ENCODE results near the gene SZT2. TPM values are rescaled to one million over a fixed set of nuclear protein-coding genes. Genes with fewer than 3 reads are reported as not detected.

The SZT2 gene
- total RNA-seq (2014; rRNA removed; shearing (Covaris generic)): 12.2 and 19.0 TPM in 2 replicates

- peaks cover 27% of the 10 kb centered on the region for H3K36me3 ChIP-seq (replicated peaks; ENCODE audit: control insufficient read depth, insufficient read depth, low read length)
- H3K27me3 ChIP-seq (ENCODE audit: control insufficient read depth, insufficient read depth, low read length): no peaks in the 10 kb centered on the region
- H3K4me3 ChIP-seq (ENCODE audit: insufficient read depth, low read depth, low read length): peak within 1 kb of the TSS; percentile 81
- DNase-seq: peak; percentile 98
Measured at GRCh38 chr1:43389326-43390313, at the start of gene SZT2, which contains the start of gene MED8. TSS of gene SZT2 (plus strand) at chr1:43389899. CDS start at chr1:43389969, 70 bp downstream. TSS of gene MED8 (minus strand) at chr1:43389800. CDS start at chr1:43389764, 36 bp downstream.

- DNase-seq: no peak
- Histone ChIP-seq H3K4me3 (ENCODE audit: insufficient read depth, low read depth, low read length) (no peak overlapping the region), H3K36me3 (replicated peaks; ENCODE audit: control insufficient read depth, insufficient read depth, low read length) (no peaks in the 10 kb centered on the region), H3K27me3 (ENCODE audit: control insufficient read depth, insufficient read depth, low read length) (no peaks in the 10 kb centered on the region; the same call in 1 of the 2 replicates)
Measured at GRCh38 chr1:43340559-43340958, 49.1 kb upstream of the SZT2 start.

GRCh38 chr1:43344267-43344850, 45.3 kb upstream of the SZT2 start:
- no peaks in the 10 kb centered on the region for H3K36me3 ChIP-seq (replicated peaks; ENCODE audit: control insufficient read depth, insufficient read depth, low read length)
- no peak overlapping the region for H3K4me3 ChIP-seq (ENCODE audit: insufficient read depth, low read depth, low read length)
- no peak for DNase-seq
- peaks cover 9% of the 10 kb centered on the region for H3K27me3 ChIP-seq (ENCODE audit: control insufficient read depth, insufficient read depth, low read length)

- DNase-seq: no peak
- Histone ChIP-seq H3K27me3 (ENCODE audit: control insufficient read depth, insufficient read depth, low read length) (peaks cover 9% of the 10 kb centered on the region), H3K36me3 (replicated peaks; ENCODE audit: control insufficient read depth, insufficient read depth, low read length) (no peaks in the 10 kb centered on the region), H3K4me3 (ENCODE audit: insufficient read depth, low read depth, low read length) (no peak overlapping the region)
Measured at GRCh38 chr1:43345120-43345519, 44.6 kb upstream of the SZT2 start.

- no peaks in the 10 kb centered on the region for H3K36me3 ChIP-seq (replicated peaks; ENCODE audit: control insufficient read depth, insufficient read depth, low read length)
- DNase-seq: no peak
- no peak overlapping the region for H3K4me3 ChIP-seq (ENCODE audit: insufficient read depth, low read depth, low read length)
- peaks cover 9% of the 10 kb centered on the region for H3K27me3 ChIP-seq (ENCODE audit: control insufficient read depth, insufficient read depth, low read length)
Measured at GRCh38 chr1:43346636-43347035, 43.1 kb upstream of the SZT2 start.

- DNase-seq: no peak
Measured at GRCh38 chr1:43348343-43348808, 41.3 kb upstream of the SZT2 start.

GRCh38 chr1:43348809-43349593, 40.7 kb upstream of the SZT2 start:
- DNase-seq: peak; percentile 100
- Histone ChIP-seq H3K27me3 (ENCODE audit: control insufficient read depth, insufficient read depth, low read length) (peaks cover 9% of the 10 kb centered on the region), H3K4me3 (ENCODE audit: insufficient read depth, low read depth, low read length) (peak overlapping the region; percentile 75), H3K36me3 (replicated peaks; ENCODE audit: control insufficient read depth, insufficient read depth, low read length) (no peaks in the 10 kb centered on the region)

More at GRCh38 chr1:43348343-43348808, 41.3 kb upstream of the SZT2 start:
- Histone ChIP-seq H3K27me3 (ENCODE audit: control insufficient read depth, insufficient read depth, low read length) (peaks cover 9% of the 10 kb centered on the region), H3K4me3 (ENCODE audit: insufficient read depth, low read depth, low read length) (peak overlapping the region; percentile 75), H3K36me3 (replicated peaks; ENCODE audit: control insufficient read depth, insufficient read depth, low read length) (no peaks in the 10 kb centered on the region)

GRCh38 chr1:43349594-43350306, 39.9 kb upstream of the SZT2 start:
- peak overlapping the region; percentile 67 for H3K4me3 ChIP-seq (ENCODE audit: insufficient read depth, low read depth, low read length)
- peaks cover 9% of the 10 kb centered on the region for H3K27me3 ChIP-seq (ENCODE audit: control insufficient read depth, insufficient read depth, low read length)
- no peak for DNase-seq
- no peaks in the 10 kb centered on the region for H3K36me3 ChIP-seq (replicated peaks; ENCODE audit: control insufficient read depth, insufficient read depth, low read length)

GRCh38 chr1:43350976-43351375, 38.7 kb upstream of the SZT2 start:
- H3K27me3 ChIP-seq (ENCODE audit: control insufficient read depth, insufficient read depth, low read length): peaks cover 9% of the 10 kb centered on the region

GRCh38 chr1:43351421-43352350, 38.0 kb upstream of the SZT2 start:
- no peak for DNase-seq
- H3K27me3 ChIP-seq (ENCODE audit: control insufficient read depth, insufficient read depth, low read length): peaks cover 9% of the 10 kb centered on the region
- no peaks in the 10 kb centered on the region for H3K36me3 ChIP-seq (replicated peaks; ENCODE audit: control insufficient read depth, insufficient read depth, low read length)
- H3K4me3 ChIP-seq (ENCODE audit: insufficient read depth, low read depth, low read length): no peak overlapping the region

More at GRCh38 chr1:43350976-43351375, 38.7 kb upstream of the SZT2 start:
- DNase-seq: no peak
- Histone ChIP-seq H3K4me3 (ENCODE audit: insufficient read depth, low read depth, low read length) (no peak overlapping the region), H3K36me3 (replicated peaks; ENCODE audit: control insufficient read depth, insufficient read depth, low read length) (no peaks in the 10 kb centered on the region)

GRCh38 chr1:43352351-43352705, 37.4 kb upstream of the SZT2 start:
- H3K36me3 ChIP-seq (replicated peaks; ENCODE audit: control insufficient read depth, insufficient read depth, low read length): no peaks in the 10 kb centered on the region
- DNase-seq: no peak

GRCh38 chr1:43352881-43353280, 36.8 kb upstream of the SZT2 start:
- no peak overlapping the region for H3K4me3 ChIP-seq (ENCODE audit: insufficient read depth, low read depth, low read length)
- H3K27me3 ChIP-seq (ENCODE audit: control insufficient read depth, insufficient read depth, low read length): peaks cover 7% of the 10 kb centered on the region
- H3K36me3 ChIP-seq (replicated peaks; ENCODE audit: control insufficient read depth, insufficient read depth, low read length): no peaks in the 10 kb centered on the region
- DNase-seq: peak; percentile 13

More at GRCh38 chr1:43352351-43352705, 37.4 kb upstream of the SZT2 start:
- no peak overlapping the region for H3K4me3 ChIP-seq (ENCODE audit: insufficient read depth, low read depth, low read length)
- peaks cover 9% of the 10 kb centered on the region for H3K27me3 ChIP-seq (ENCODE audit: control insufficient read depth, insufficient read depth, low read length)

- Histone ChIP-seq H3K4me3 (ENCODE audit: insufficient read depth, low read depth, low read length) (no peak overlapping the region), H3K36me3 (replicated peaks; ENCODE audit: control insufficient read depth, insufficient read depth, low read length) (no peaks in the 10 kb centered on the region), H3K27me3 (ENCODE audit: control insufficient read depth, insufficient read depth, low read length) (no peaks in the 10 kb centered on the region; the same call in 1 of the 2 replicates)
- no peak for DNase-seq
Measured at GRCh38 chr1:43354471-43354870, 35.2 kb upstream of the SZT2 start.

Measured in H7 (cell line).